Sigmoid colon (tissue), 7 donors: ENCODE results near the gene VPS35L. TPM values are rescaled to one million over a fixed set of nuclear protein-coding genes. Genes with fewer than 3 reads are reported as not detected.

ENCODE experiments used
- DNase-seq: peaks from one replicate; pipeline ENCODE4 v3.0.0-alpha.2; 2019
- H3K27ac ChIP-seq, 4 donors: fragments of 200-600 bp; sonication (generic); one replicate each; pipeline ENCODE4 v1.5.1; 2016 to 2019; ENCODE audit warnings: mild to moderate bottlenecking in 1 of 4
- H3K27me3 ChIP-seq, 3 donors: fragments of 200-600 bp; sonication (generic); one replicate each; pipeline ENCODE4 v1.5.1; 2019; ENCODE audit warnings: mild to moderate bottlenecking in 1 of 3
- H3K36me3 ChIP-seq, 4 donors: fragments of 200-600 bp; sonication (generic); one replicate each; pipeline ENCODE4 v1.5.1; 2016 to 2019
- H3K4me1 ChIP-seq, 4 donors: fragments of 200-600 bp; sonication (generic); one replicate each; pipeline ENCODE4 v1.5.1; 2017 to 2019
- H3K4me3 ChIP-seq, 4 donors: fragments of 200-600 bp; sonication (generic); one replicate each; pipeline ENCODE4 v1.5.1; 2017 to 2019; ENCODE audit warnings: mild to moderate bottlenecking in 2 of 4, moderate library complexity in 1 of 4
- H3K9me3 ChIP-seq, 4 donors: fragments of 200-600 bp in 3 of 4; sonication (generic) in 3 of 4; one replicate each; pipeline versions ENCODE4 v1.5.1 to v1.6.1; 2013 to 2019
- EP300 ChIP-seq, 4 donors: sonication (generic); formaldehyde crosslinking; IDR thresholded peaks; one replicate each; pipeline ENCODE4 v1.6.1; 2017; ENCODE audit warnings: antibody characterized with exemption in 4 of 4
- POLR2A ChIP-seq, 2 donors: fragments of 450-650 bp; IDR thresholded peaks; one replicate each; pipeline ENCODE4 v1.6.1; 2016; ENCODE audit warnings: antibody characterized with exemption in 2 of 2, mild to moderate bottlenecking in 2 of 2, moderate library complexity in 2 of 2
- POLR2AphosphoS5 ChIP-seq, 4 donors: sonication (generic); formaldehyde crosslinking; IDR thresholded peaks; one replicate each; pipeline ENCODE4 v1.6.1; 2017; ENCODE audit warnings: antibody characterized with exemption in 4 of 4
- whole genome bisulfite sequencing, 2 donors: extraction: QIAGEN DNeasy Blood & Tissue Kit; methylation state at CpG; one replicate each; pipeline ENCODE4 v1.1.7; 2013; 5-methylcytosine and 5-hydroxymethylcytosine counted together
- intact Hi-C: fragments of 100-400 bp; cut with DNase I; formaldehyde crosslinking; loops from one replicate; pipeline ENCODE4 v1.15.1; 2023
- polyA plus RNA-seq, 3 donors: library from polyadenylated mRNA; stranded (reverse); fragments of 200-250 nt; gene quantifications; one replicate each; pipeline ENCODE4 v1.2.3, GENCODE V29; 2013
- total RNA-seq, 4 donors: library from RNA; depleted of rRNA; stranded (reverse); fragments of >200 nt; gene quantifications; one replicate each; pipeline ENCODE4 v1.1.0, GENCODE V29; 2016
- TF ChIP-seq, protein P1 (sequence below), 4 experiments: fragments of 450-650 bp in 3 of 4; fragments of 200-600 bp in 1 of 4; IDR thresholded peaks; one replicate each; pipeline ENCODE4 v1.5.1; 2016 to 2019; ENCODE audit warnings: antibody characterized with exemption in 4 of 4, mild to moderate bottlenecking in 3 of 4, moderate library complexity in 2 of 4
- donor health status: healthy with polysubstance abuse.
- donor health status: Bipolar disorder and iron deficiency.
- donor health status: healthy.

VPS35L gene
- total and polyA plus RNA-seq, 7 donors = 21.6 to 53.7 (median 41.8) TPM

DNA sequence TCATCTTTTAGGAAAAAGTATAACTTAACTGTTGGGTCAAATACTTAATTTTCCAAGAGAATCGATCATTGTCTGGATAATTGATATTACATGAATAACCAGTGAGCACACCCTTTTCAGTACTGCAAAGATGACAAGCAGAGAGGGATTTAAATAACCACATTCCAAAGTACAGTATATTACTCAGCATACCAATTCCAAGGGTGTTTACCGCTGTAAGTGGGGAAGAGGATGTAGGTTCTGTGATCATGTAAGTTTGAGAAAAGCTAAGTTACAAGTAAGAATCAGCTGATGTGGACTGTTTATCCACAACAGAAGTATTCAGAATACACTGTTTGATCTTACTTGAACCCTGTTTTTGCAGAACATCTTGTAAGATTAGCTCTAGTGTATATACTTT lies 39.7 kb upstream of the VPS35L start:
- peaks cover 0 to 45% (median 2%) of the 10 kb centered on the region in 4 donors for H3K36me3 ChIP-seq
- TF ChIP-seq EP300 (IDR thresholded peaks at IDR 0.05) (no peak), POLR2A (IDR thresholded peaks at IDR 0.05) (no peak), POLR2AphosphoS5 (IDR thresholded peaks at IDR 0.05) (no peak)
- TF ChIP-seq, protein P1, sequence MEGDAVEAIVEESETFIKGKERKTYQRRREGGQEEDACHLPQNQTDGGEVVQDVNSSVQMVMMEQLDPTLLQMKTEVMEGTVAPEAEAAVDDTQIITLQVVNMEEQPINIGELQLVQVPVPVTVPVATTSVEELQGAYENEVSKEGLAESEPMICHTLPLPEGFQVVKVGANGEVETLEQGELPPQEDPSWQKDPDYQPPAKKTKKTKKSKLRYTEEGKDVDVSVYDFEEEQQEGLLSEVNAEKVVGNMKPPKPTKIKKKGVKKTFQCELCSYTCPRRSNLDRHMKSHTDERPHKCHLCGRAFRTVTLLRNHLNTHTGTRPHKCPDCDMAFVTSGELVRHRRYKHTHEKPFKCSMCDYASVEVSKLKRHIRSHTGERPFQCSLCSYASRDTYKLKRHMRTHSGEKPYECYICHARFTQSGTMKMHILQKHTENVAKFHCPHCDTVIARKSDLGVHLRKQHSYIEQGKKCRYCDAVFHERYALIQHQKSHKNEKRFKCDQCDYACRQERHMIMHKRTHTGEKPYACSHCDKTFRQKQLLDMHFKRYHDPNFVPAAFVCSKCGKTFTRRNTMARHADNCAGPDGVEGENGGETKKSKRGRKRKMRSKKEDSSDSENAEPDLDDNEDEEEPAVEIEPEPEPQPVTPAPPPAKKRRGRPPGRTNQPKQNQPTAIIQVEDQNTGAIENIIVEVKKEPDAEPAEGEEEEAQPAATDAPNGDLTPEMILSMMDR (IDR thresholded peaks at IDR 0.05) = no peak
- intact Hi-C loops = no loop called here
- no peaks in the 10 kb centered on the region for H3K9me3 ChIP-seq
- H3K27ac ChIP-seq = no peak overlapping the region
- H3K4me1 ChIP-seq = peaks cover 0 to 25% (median 16%) of the 10 kb centered on the region in 4 donors
- DNase-seq = no peak
- no peak overlapping the region for H3K4me3 ChIP-seq
- H3K27me3 ChIP-seq = no peaks in the 10 kb centered on the region
- 18 to 72% methylated on average over 2 of the region's 2 CpGs for WGBS, 2 donors

DNA sequence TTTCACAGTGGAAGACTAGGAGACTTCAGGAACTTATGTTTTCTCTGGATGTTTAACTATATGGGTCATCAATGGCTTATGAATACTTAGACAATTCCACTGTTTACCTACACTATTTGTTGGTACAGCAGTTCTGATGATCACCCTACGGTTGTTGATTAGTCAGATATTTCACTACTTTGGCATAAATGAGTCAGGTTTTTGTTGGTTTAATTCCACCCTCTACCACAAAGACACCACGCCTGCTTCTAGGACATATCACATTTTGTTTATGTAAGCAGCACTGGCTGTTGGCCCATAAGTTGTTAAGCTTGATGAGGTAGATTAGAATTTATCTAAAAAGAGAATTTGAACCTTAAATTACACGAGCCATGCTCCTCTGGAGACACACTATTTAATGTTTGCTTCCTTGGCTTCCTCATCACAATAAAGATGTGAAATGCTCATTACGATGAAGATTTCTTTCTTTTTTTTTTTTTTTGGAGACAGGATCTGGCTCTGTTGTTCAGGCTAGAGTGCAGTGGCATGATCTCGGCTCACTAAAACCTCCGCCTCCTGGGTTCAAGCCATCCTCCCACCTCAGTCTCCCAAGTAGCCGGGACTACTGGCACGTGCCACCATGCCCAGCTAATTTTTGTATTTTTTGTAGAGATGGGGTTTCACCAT lies 37.9 kb upstream of the VPS35L start:
- Histone ChIP-seq H3K9me3 (no peaks in the 10 kb centered on the region), H3K27ac (no peak overlapping the region), H3K36me3 (peaks cover 0 to 32% (median 2%) of the 10 kb centered on the region in 4 donors), H3K4me3 (no peak overlapping the region), H3K4me1 (peaks cover 0 to 34% (median 25%) of the 10 kb centered on the region in 4 donors), H3K27me3 (no peaks in the 10 kb centered on the region)
- intact Hi-C loops = no loop called here
- no peak for TF ChIP-seq POLR2AphosphoS5 (IDR thresholded peaks at IDR 0.05)
- no peak for TF ChIP-seq POLR2A (IDR thresholded peaks at IDR 0.05)
- TF ChIP-seq, protein P1 (IDR thresholded peaks at IDR 0.05) = no peak
- TF ChIP-seq EP300 (IDR thresholded peaks at IDR 0.05) = no peak
- DNase-seq = no peak
- 53 to 75% methylated on average over 8 of the region's 8 CpGs for WGBS, 2 donors

DNA sequence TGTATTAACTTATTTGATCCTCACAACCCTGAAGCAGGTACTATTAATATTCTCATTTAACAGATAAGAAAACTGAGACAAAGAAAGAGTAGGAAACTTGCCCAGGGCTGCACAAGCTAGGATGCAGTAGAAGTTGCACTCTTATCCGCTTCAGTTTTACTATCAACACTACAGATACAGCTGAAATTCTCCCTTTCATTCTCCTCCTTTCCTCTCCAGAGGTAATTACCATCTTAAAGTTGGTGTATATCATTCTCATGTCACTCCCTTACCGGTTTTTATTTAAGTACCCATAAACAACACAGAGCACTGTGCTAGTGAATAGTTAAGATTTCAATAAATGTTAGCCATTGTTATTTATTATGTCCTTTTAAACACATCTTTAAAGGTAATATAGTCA lies 37.1 kb upstream of the VPS35L start:
- H3K27me3 ChIP-seq = no peaks in the 10 kb centered on the region
- no peak overlapping the region for H3K27ac ChIP-seq
- peaks cover 0 to 36% (median 25%) of the 10 kb centered on the region in 4 donors for H3K4me1 ChIP-seq
- H3K9me3 ChIP-seq = no peaks in the 10 kb centered on the region
- no peak for TF ChIP-seq EP300 (IDR thresholded peaks at IDR 0.05)
- TF ChIP-seq POLR2AphosphoS5 (IDR thresholded peaks at IDR 0.05) = no peak
- TF ChIP-seq, protein P1 (IDR thresholded peaks at IDR 0.05) = no peak
- TF ChIP-seq POLR2A (IDR thresholded peaks at IDR 0.05) = no peak
- peaks cover 0 to 30% (median 2%) of the 10 kb centered on the region in 4 donors for H3K36me3 ChIP-seq
- intact Hi-C loops = no loop called here
- 46 to 75% methylated on average over 2 of the region's 2 CpGs for WGBS, 2 donors
- no peak overlapping the region for H3K4me3 ChIP-seq
- DNase-seq = no peak

DNA sequence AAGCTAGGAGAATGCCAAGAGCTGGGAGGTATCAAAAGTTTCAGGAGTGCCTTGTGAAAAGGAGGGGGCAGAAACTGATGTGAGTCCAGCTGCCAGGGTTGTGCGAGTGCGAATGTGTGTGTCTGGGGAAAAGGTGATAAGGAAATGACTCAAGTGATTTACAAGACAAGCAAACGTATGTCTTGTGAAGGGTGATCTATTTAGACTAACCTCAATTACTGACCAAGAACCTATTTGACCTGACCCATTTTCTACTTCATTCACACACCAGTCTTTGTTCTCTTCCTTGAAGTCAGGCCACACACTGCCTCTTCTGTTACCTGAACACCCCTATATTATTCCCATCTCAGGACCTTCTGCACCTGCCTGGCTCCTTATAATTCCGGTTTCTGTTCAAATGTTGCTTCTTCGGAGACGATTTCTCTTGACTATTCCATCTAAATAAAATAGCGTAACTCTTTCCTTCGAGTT lies 34.6 kb upstream of the VPS35L start:
- peak overlapping the region; percentile 83 to 87 (median 86) for H3K4me3 ChIP-seq
- H3K4me1 ChIP-seq = peaks cover 0 to 54% (median 38%) of the 10 kb centered on the region in 4 donors
- intact Hi-C loops = loop anchor here (5.0 to 10.0 kb wide), 4 partner anchors 194 to 719 kb away; partner anchors contain the start of genes ARL6IP1, COQ7, IQCK and KNOP1

More for the DNA sequence above, 34.6 kb upstream of the VPS35L start:
- no peak for DNase-seq
- TF ChIP-seq EP300 (IDR thresholded peaks at IDR 0.05) (no peak), POLR2A (IDR thresholded peaks at IDR 0.05) (no peak), POLR2AphosphoS5 (IDR thresholded peaks at IDR 0.05) (no peak)
- TF ChIP-seq, protein P1 (IDR thresholded peaks at IDR 0.05) = no peak
- 2 to 5% methylated on average over 8 of the region's 8 CpGs for WGBS, 2 donors
- Histone ChIP-seq H3K9me3 (no peaks in the 10 kb centered on the region), H3K36me3 (peaks cover 0 to 12% (median 0%) of the 10 kb centered on the region in 4 donors), H3K27ac (peak overlapping the region; percentile 93 to 98 (median 96)), H3K27me3 (no peaks in the 10 kb centered on the region)
